HepG2 (cell line): Measurements from ENCODE around the gene LIMD2.

Source experiments
- CEBPB ChIP-seq: IDR thresholded peaks from 2 replicates; pipeline ENCODE4 v1.6.1; 2011; ENCODE audit warnings: low read depth, low read length, improper control_type of control experiment, borderline replicate concordance
- CREB1 ChIP-seq, 2 experiments: fragments of 450-650 bp in 1 of 2; IDR thresholded peaks; 2 replicates each; pipeline ENCODE4 v1.6.1; 2016 to 2017; ENCODE audit warnings: control low read depth in 1 of 2, mild to moderate bottlenecking in 1 of 2, missing compliant biosample characterization in 1 of 2, missing genetic modification characterization in 1 of 2
- JUN ChIP-seq: sonication (generic); formaldehyde crosslinking; IDR thresholded peaks from 2 replicates; pipeline ENCODE4 v1.4.0; 2020; ENCODE audit warnings: mild to moderate bottlenecking, missing genetic modification reagents
- KAT2B ChIP-seq: fragments of 150-350 bp; IDR thresholded peaks from 2 replicates; pipeline ENCODE4 v1.6.1; 2014; ENCODE audit warnings: low read depth, low read length, borderline replicate concordance
- ZNF776 ChIP-seq: sonication (generic); formaldehyde crosslinking; IDR thresholded peaks from 2 replicates; pipeline ENCODE4 v1.4.0; 2020; ENCODE audit warnings: mild to moderate bottlenecking, missing genetic modification reagents

DNA sequence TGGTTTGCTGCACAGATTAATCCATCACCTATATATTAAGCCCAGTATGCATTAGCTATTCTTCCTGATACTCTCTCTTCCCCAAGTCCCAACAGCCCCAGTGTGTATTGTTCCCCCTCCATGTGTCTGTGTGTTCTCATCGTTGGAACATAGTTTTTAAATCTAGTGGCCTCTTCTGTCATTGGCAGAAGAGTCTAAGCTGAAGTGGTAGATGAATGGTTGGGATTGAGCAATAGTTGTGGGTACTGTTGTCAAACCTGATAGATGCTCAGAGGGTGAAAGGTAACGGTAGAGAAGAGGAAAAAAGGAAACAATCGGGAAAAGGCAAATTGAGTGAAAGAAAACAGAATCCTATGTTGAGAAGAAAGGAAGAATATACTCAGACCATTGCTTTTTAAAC, 47.8 kb downstream of the LIMD2 start:
- TF ChIP-seq CREB1 (IDR thresholded peaks at IDR 0.05): no peak
- no peak for TF ChIP-seq CREB1 (CRISPR knock-in tag; IDR thresholded peaks at IDR 0.05)
- TF ChIP-seq CEBPB: peak; percentile 69; the same call in 1 of the 2 replicates
- TF ChIP-seq KAT2B: no peak
- no peak for TF ChIP-seq ZNF776 (CRISPR knock-in tag)
- no peak for TF ChIP-seq JUN (CRISPR knock-in tag)
